ENCODE data around the gene BEND5.

DNA sequence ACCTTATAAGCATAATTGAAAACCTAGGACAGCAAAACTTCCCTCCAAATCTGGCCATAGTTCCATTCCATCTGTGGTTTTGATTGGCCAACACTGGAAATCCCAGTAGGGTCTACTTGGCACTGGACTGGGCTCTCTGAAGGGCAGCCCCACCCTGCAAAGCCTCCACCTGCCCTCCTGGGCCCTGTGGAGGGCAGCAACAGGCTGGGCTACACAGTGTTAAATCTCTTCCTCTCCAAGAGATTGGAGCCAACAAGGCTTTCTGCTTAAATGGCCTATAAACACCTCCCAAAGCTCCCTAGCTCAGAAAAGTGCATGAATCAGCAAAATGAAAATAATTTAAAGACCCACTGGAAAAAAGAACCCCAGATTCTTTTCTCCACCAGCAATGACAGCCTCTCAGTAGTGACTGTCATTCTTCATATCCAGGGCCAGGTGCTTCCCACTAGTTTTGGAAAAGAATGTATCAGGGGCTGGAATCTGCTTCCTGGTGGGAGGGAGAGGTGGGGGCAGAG is 58.5 kb downstream of the BEND5 start:
- TF ChIP-seq EZH2 (IDR thresholded peaks at IDR 0.05; ENCODE audit: low read depth) = no peak
- TF ChIP-seq, protein P1, sequence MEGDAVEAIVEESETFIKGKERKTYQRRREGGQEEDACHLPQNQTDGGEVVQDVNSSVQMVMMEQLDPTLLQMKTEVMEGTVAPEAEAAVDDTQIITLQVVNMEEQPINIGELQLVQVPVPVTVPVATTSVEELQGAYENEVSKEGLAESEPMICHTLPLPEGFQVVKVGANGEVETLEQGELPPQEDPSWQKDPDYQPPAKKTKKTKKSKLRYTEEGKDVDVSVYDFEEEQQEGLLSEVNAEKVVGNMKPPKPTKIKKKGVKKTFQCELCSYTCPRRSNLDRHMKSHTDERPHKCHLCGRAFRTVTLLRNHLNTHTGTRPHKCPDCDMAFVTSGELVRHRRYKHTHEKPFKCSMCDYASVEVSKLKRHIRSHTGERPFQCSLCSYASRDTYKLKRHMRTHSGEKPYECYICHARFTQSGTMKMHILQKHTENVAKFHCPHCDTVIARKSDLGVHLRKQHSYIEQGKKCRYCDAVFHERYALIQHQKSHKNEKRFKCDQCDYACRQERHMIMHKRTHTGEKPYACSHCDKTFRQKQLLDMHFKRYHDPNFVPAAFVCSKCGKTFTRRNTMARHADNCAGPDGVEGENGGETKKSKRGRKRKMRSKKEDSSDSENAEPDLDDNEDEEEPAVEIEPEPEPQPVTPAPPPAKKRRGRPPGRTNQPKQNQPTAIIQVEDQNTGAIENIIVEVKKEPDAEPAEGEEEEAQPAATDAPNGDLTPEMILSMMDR (conservative IDR thresholded peaks at IDR 0.05) = no peak

All from PC-9 (cell line).